Right lung (tissue), 5 donors: Measurements from ENCODE around the gene USH2A. TPM values are rescaled to one million over a fixed set of nuclear protein-coding genes. Genes with fewer than 3 reads are reported as not detected.

ENCODE experiments used
- DNase-seq, 2 donors: peaks; one replicate each; pipeline ENCODE4 v3.0.0-alpha.2; 2013
- polyA plus RNA-seq, 5 donors: library from polyadenylated mRNA; unstranded; fragments of 120-200 nt; gene quantifications; one replicate each; pipeline versions ENCODE4 v1.2.1 to v1.2.3, GENCODE V29; 2013; ENCODE audit warnings: inconsistent platforms in 1 of 5, low replicate concordance in 1 of 5; ENCODE audit not compliant: insufficient read length in 5 of 5, insufficient read depth in 1 of 5

USH2A gene
- polyA plus RNA-seq, 5 donors: 0.03 to 0.10 (median 0.06) TPM

DNA sequence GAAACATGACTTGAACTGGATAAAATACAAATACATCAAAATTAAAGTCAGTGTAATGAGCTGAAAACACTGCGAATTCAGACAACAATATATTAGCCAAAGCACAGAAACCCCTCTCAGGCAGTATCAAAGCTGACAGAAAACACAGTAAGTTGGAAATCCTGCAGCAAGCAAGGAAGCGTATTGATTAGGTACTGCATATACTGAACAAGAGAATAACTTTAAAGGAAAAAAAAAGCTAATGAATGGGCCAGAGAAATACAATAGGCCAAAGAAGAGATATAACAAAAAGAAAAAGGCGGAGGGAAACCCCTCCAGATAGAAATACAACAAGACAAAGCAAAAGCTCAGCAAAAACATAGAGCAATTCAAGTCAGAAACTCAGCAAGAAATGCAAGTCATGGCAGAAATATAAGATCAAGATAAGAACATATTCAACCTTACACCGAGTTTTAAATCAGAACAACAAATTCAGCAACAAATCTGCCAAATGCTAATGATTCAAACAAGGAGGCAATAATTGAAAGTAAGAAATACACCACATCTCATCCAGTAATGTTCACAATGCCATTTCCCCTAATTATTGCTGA is 299.0 kb downstream of the USH2A start:
- no peak for DNase-seq

DNA sequence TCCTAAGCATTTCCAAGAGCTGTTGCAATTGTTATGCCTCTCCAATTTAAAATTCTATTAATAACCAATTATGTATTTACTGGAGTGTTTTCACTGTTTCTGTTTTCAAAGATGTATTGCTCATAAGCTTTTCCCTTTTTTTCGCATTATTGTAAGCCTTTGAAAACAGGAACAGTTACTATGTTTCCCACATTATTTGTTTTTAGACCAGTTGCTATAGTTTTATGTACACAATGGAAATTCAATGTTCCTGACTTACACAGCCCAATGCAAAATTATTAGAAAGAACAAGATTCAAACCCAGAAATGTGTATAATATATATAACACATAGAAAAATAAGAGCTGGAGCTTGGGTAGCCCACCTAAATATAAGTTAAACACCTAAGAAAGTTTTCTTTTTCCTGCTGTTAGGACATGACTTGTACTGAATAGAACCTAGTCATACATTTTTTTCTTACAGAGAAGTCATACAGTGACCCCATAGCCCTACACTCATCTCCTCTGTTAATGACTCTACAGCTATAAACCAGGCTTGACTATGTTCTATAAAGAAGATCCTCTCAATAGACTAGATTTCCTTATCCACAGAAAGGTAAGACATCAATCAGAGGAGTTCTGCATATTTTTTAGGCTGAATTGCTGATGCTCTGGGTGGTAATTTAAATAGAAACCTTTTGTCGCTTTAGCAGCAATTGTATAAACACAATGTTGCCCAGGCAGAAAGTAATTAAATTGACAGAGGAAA is 299.6 kb downstream of the USH2A start:
- DNase-seq: no peak

DNA sequence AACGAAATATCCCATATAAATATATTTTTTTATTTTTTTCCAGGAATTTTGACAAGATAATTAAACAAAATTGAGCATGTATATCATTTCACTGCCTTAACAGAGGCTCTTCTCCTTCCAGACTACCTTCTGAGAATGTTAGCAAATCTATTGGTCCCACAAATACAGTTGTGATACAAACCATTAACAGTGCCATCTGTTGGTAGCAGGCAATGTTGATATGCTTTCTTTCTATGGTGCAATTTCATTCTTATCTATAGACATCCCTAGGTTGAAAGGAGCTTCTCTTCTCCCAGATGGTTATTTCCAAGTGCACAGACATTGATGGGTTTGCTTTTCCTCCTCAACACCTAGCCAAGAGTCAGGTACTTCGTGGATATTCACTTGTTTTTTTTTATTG is 303.6 kb downstream of the USH2A start:
- no peak for DNase-seq

DNA sequence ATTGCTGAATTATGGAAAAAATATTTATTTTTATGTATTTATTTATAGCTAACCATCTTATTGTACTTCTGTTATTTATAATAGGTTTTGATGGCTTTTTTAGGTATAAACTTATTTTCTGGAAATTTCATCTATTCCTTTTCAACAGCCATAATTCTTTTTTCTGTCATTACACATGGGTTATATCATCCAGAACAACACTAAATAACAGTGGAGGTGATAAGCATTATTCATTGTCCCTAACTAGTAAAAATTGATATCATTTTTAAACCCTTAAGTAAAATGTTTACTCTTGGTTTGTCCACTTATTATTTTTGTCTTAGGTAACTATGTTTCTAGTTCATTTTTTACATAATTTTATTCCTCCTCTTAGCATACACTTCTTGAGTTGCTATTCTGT is 309.1 kb downstream of the USH2A start:
- no peak for DNase-seq

DNA sequence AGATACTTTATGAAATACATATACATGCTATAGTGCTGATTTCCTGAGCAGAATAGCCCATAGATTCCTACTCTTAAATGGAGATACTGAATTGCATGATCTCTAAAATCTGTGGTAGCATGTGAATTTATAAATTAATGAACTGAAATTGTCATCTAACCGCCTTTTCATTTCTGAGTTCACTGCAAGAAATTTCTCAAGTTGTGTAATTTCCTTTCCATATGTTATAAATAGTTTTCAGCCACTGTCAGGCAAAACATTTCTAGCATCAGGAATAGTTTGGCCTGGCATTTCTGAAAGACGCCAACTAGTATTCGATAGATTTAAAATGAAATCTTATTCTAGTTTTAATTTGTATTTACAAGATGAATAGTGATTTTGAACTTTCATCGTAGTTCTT is 310.1 kb downstream of the USH2A start:
- DNase-seq: no peak

DNA sequence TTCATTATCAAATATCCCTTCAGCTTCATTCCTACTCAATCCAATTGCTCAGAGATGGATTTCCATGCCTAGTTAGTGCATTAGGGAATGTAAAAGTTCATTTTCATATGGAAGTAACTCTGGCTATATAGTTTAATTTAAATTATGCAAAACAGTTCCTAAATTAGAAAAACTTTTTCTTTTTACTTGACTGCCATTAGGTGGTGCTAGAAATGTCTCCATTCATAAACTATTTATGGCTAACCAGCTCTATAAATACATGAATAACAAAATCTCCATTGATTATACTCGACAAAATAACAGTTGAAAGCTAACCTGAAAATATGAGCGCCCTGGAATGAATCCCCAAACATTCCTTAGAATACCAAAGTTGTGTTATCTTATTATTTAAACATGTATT is 311.4 kb downstream of the USH2A start:
- no peak for DNase-seq

DNA sequence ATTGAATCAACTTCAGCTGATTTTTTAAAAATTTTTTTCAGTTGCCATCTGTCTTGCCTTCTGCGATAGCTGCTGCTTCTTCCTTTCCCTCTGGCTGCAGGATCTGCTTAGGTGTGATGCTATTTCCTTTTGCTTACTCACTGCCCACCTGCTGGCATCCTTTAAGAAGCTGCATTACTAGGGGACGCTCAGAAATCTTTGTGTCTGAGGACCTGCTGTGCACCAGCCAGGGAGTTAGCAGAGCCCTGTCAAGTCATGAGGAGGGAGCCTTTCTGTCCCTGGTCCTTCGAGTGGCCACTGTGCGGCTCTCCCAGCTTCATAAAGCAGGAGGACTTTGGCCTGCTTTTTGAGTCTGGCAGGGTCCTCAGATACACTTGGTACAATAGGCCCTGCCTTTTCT is 327.8 kb downstream of the USH2A start:
- no peak for DNase-seq

DNA sequence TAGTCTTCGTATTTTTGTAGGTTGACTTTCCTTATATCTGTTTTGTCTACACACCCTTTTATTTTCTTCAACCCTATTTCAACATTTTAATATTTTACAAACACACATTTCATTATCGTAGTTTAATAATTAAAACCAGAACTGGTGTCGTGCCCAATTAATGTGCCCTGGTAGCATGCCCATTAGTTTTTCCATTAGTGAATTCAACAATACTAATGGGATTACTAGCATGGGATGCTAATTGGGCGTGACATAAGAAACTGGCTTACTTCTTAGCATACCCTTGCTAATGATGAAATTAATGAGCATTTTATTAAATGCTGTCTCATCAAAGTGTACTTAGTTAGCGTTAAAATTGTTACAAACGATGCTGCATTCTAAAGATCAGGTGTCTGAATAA is 332.7 kb downstream of the USH2A start:
- no peak for DNase-seq

DNA sequence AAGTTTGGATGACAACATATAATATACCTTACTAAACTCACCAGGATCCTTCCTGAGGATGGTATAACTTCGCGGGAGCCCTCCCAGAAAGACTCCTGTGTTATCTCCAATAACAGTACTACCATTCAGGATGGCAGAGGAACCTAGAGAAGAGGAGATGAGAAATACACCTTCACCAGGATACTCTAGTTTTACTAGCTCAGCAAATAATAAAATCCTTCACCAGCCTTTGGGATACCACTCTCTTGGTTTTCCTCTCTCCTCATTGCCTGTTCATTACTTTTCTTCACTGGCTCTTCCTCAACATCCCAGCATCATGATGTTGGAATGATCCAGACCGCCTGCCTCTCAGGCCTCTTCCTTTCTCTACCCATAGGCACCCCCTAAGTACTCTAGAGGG is 336.6 kb downstream of the USH2A start:
- DNase-seq: no peak

DNA sequence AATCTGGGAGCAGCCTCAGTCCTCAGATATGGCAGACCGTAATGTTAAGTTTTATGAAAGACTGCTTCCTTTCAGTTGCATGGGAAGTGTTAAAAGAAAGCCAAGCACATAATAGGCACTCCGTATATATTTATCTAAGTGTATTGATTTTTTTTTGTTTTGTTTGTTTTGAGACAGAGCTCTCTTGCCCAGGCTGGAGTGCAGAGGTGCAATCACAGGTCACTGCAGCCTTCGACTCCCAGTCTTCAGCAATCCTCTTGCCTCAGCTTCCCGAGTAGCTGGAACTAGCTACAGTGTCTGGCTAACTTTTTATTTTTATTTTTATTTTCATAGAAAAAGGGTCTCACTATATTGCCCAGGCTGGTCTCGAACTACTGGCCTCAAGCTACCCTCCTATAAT is 341.8 kb downstream of the USH2A start:
- no peak for DNase-seq

DNA sequence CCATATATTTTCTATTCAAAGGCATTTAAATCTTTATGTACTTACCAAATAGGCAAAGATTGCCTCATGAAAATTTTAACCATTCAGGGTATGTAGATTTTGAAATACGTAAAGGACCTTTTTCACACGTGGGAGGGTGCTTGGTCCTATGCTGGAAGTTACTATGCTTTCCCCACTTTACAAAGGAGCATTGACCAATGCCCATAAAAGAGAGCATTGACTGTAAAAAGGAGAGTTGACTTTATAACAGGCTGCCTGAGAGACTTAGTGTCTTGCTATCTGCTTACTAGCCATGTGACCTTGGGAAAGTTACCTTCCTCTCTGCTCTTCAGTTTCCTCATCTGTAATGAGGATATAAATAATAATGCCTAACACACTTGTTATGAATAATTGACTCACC is 346.5 kb downstream of the USH2A start:
- no peak for DNase-seq

DNA sequence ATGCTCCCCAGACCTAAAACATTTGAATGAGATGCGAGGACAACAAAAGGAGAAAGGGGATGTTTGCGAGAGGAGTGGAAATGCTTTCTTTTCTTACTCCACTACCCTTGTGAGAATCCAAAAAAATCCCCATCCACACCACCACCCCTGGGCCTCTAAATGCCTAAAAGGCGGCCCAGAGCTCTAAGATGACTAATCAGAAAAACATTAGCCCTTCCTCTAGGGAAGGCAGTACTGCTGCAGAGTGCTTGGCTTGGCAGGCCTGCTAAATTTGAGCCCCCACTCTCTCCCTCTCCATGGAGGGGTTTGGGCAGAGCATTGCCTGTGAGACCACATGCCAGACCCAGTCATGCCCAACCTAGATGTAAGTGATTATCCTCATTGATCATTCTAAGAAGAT is 347.9 kb downstream of the USH2A start:
- no peak for DNase-seq

DNA sequence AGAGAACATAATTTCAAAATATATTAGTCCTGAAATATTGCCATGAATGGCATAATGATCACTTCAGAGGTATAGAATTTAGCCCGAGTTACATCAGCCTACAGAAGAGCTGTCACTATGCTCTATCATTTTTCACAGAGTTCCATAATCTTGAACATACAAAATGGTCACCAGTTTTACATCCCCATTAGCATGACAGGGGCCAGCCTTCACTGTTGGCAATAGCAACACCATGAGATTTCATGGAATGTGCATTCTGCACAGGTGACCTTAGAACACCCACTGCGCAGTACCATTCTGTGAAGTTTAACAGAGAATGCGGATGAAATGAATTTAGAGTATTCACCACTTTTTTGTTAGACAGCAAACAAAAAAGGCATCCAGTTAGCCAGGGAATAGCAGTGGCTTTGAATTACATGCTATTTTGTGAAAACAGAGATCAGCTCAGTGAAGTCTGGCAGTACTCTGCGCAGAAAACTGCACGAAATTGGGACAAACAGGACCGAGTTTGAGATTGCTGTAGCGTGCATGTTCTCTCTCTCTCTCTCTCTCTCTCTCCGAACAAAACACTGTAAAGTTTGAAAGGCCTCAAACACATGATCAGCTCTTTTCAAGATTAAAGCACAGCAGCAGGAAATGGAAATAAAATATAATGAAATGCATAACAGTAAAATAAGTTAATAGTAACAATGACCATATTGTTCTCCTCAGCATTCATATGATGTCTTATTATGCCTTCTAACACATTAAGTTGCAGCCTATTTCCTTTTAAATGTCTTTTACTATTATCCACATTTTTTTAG is 349.3 kb downstream of the USH2A start:
- DNase-seq: no peak

DNA sequence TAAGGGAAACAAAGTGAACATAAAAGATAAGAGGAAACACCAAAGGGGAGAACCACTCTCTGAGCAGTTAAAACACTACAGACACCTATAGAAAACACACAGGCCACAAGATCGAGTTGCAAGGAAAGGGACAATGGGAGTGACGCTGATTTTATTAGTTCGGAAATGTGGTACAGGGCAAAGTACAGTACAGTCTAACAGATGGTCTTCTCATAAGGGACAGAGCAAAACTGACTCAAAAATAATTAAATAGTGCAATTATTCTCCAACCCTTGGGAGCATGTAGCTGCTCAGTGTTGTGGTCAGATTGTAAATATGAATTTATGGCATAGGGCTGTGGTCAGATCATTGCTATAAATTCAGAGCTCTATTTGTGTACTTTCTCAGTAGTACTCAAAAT is 352.0 kb downstream of the USH2A start:
- no peak for DNase-seq

DNA sequence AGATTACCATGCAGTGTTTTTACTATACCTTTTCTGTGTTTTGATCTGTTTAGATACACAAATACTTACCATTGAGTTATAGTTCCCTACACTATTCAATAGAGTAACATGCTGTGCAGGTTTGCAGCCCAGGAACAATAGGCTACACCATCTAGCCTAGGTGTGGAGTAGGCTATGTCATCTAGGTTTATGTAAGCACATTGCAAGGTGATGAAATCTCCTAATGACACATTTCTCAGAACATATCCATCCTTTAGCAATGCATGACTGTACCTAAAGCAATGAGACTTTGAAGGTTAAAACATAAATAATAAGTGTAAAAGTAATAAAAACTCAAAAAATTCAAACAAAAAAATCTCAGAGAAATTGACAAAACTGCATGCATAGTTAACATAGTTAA is 358.6 kb downstream of the USH2A start:
- no peak for DNase-seq

DNA sequence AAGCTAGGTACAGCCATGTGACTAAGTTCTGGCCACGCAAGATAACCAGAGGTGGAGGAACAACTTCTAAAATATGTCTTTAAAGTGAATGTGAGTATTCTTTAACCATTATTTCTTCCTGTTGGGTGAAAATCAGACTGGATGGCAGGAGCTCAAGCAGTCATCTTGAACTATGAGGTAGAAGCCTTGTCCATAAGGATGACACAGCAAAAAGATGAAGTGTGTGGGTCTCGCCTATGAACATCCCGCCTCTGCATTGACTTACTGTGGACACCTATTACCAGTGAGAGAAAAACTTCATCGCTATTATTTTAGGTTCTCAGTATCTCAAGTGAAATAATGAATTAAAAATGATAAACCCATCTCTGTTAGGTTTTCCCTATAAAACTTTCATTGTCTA is 365.3 kb downstream of the USH2A start:
- DNase-seq: no peak

DNA sequence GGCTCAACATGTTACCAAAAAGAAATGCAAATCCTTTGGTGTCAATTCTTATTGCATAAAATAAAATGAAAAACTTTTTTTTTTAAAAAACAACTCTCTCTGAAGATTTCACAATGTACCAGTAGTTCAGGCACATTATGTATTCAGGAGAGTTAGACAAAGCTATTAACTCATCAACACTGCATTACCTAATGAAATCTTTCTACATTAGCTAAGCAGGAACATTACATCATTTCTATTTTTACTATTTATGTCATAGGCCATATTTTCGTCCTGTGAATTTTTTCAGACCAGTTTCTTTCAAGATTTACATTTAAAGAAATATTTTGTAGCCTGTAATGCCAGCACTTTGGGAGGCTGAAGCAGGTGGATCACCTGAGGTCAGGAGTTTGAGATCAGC is 366.2 kb downstream of the USH2A start:
- DNase-seq: no peak

DNA sequence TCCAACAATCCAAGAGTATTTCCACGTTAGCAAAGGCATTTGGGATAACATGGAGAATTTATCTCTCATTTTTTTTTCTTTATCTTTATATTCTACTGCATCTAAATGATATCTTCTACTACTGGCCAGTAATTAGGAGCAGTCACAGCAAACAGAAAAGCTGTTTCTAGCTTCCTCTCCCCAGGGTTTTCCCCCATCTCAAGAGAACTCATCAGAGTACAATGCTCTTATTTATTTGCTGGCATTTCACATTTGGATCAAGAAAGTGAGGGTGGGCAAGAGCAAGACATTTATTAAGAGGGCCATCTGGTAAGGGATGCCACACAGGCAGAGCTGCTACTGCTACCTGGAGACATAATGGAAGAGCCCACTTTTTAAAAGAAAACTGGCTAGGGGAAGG is 368.2 kb downstream of the USH2A start:
- DNase-seq: no peak

DNA sequence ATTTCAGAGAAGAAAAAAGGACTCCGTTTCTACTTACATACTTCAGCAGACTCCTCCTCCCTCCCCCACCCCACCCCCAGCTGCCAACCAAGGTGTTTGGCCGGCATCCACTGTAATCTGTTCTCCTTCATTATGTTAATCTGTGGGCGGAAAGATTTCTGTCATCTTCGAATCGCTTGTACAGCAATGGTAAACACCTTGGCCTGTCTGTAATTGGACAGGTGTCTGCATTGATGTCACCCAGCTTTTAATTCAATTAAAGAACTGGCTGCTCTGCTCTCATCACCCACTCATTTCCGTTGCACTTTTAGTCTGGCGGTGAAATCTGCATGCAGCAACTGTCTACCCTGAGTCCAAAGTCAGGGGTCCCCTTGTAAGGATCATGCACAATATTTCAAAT is 368.6 kb downstream of the USH2A start:
- no peak for DNase-seq

DNA sequence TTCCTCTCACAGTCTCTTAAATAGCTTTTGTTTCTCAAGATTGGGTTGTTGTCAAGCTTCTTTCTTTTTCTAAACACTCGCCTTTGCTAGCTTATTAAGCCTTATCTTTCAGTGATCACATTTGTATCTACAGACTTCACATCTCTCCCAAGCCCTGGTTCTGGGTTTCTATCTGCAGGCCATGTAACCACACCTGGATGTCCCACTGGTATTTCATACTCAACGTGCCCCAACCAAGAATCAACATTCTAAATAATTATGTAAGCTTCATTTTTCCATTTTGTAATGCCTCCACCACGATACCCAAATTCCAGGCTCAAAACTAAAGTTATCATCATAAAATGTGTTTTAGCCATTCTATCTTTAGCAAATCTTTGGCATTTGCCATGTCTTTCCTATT is 372.2 kb downstream of the USH2A start:
- DNase-seq: no peak

DNA sequence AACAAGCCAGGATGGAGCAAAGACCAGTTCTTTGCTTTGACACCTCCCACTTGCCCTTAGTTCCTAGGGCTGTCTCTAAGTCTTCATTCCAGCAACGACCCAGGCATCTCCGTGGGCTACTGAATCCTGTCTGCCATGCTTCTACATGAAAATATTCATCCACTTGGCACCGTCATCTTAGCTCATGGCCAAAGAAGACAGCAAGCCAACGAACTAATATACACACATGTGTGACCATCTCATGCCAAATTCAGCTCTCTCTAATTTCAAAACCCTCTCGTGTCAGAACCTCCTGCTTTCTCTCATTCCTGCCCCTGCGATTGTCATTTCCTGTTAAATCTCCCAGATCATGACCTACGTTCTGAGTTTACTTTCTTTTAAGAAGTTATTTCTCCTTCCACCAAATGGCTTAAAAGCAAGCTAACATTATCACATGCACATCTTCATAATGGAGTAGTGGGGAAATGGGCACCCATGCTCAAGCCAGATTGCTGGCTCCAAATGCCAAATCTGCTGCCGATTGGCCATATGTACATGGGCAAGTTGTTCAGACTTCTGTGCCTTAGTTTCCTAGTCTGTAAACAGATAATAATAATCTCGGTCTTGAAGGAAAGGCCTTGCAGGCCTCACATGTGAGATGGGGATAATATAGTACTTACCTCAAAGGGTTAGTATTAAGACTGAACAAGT is 373.4 kb downstream of the USH2A start:
- DNase-seq: no peak

DNA sequence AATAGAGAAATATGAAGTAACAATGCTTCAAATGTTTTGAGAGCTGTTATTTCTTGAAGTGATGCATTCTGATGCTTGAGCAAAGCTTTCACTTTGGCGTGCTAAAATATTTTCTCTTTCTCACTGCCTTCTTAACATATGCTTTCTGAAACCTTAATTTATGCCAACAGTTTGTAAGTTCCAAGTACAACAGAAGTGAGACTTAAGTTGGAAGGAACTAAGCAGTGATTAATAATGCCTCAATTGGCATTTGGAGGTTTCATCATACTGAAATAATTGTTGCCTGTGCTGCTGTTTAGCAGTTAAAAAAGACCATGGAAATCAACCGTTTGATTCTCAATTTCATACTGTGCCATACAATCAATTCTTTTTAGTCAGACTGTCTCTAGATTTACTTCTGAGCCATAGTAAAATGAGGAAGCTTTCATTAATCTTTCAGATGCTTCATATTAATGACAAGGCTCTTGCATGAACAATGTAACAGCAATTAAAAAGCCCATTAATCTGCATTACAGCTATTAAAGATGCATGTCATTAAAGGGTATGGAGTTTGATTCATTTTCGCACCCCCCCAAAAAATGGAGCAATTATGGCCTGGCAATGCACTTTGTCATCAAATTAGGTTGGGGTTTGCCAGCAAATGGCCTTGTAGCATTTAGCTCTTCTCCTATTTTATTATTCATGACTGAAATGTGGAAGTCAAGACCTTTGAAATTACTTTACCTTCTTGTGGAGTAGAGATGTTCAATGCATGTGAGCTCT is 375.3 kb downstream of the USH2A start:
- DNase-seq: no peak
